Measurements from ENCODE around the gene HTD2.
A peak's percentile ranks its signal among the peaks of the same experiment; 100 is the strongest.

Gene HTD2

GRCh38 chr3:58296843-58297242, 9.5 kb upstream of the HTD2 start:
- H3K79me2 ChIP-seq (ENCODE audit: low read length) = no peaks in the 10 kb centered on the region
- H3K36me3 ChIP-seq (replicated peaks; ENCODE audit: low read depth, low read length) = peaks cover 18% of the 10 kb centered on the region
- no peak for TF ChIP-seq EZH2phosphoT487 (IDR thresholded peaks at IDR 0.05; ENCODE audit: low read depth)
- TF ChIP-seq, protein P1, sequence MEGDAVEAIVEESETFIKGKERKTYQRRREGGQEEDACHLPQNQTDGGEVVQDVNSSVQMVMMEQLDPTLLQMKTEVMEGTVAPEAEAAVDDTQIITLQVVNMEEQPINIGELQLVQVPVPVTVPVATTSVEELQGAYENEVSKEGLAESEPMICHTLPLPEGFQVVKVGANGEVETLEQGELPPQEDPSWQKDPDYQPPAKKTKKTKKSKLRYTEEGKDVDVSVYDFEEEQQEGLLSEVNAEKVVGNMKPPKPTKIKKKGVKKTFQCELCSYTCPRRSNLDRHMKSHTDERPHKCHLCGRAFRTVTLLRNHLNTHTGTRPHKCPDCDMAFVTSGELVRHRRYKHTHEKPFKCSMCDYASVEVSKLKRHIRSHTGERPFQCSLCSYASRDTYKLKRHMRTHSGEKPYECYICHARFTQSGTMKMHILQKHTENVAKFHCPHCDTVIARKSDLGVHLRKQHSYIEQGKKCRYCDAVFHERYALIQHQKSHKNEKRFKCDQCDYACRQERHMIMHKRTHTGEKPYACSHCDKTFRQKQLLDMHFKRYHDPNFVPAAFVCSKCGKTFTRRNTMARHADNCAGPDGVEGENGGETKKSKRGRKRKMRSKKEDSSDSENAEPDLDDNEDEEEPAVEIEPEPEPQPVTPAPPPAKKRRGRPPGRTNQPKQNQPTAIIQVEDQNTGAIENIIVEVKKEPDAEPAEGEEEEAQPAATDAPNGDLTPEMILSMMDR (IDR thresholded peaks at IDR 0.05; ENCODE audit: low read depth, low read length) = no peak
- no peak overlapping the region for H3K4me2 ChIP-seq (ENCODE audit: low read length)
- H2AFZ ChIP-seq (ENCODE audit: low read depth, low read length) = no peak overlapping the region
- H4K20me1 ChIP-seq (ENCODE audit: insufficient read depth, low read length) = no peaks in the 10 kb centered on the region
- H3K27ac ChIP-seq (ENCODE audit: low read length) = no peak overlapping the region
- H3K27me3 ChIP-seq (ENCODE audit: low read depth, low read length) = peaks cover 10% of the 10 kb centered on the region; the same call in 1 of the 2 replicates
- H3K9me3 ChIP-seq (ENCODE audit: insufficient read depth, low read length) = no peaks in the 10 kb centered on the region; the same call in 1 of the 2 replicates
- no peak overlapping the region for H3K4me3 ChIP-seq (ENCODE audit: low read length)
- H3K4me1 ChIP-seq (ENCODE audit: low read length) = no peaks in the 10 kb centered on the region
- H3K9ac ChIP-seq (ENCODE audit: low read length) = no peak overlapping the region

DNA sequence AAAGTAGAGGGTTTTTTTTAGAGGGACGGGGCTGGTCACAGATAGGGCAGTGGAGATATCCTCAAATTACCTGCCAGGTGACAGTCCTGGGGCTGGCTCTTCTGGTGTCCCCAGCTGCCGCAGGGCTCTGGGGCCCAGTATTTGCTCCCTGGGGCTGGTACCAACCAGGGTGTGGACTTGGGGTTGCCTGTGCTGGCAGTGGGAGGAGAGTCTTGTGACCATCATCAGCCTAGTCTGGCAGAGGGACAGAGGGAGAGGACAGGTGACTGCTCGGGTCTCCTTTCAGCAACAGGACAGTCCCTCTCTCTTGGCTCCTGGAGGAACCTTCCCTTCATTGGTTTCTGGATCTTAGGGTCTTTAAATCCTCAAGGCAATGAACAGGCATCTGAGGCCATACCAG, 8.1 kb upstream of the HTD2 start:
- no peak overlapping the region for H3K27ac ChIP-seq (ENCODE audit: low read length)
- H3K4me1 ChIP-seq (ENCODE audit: low read length) = no peaks in the 10 kb centered on the region
- H4K20me1 ChIP-seq (ENCODE audit: insufficient read depth, low read length) = no peaks in the 10 kb centered on the region
- no peaks in the 10 kb centered on the region for H3K79me2 ChIP-seq (ENCODE audit: low read length)
- no peak overlapping the region for H3K4me2 ChIP-seq (ENCODE audit: low read length)
- peaks cover 16% of the 10 kb centered on the region; the same call in 1 of the 2 replicates for H3K27me3 ChIP-seq (ENCODE audit: low read depth, low read length)
- no peak overlapping the region for H3K4me3 ChIP-seq (ENCODE audit: low read length)
- no peaks in the 10 kb centered on the region; the same call in 1 of the 2 replicates for H3K9me3 ChIP-seq (ENCODE audit: insufficient read depth, low read length)
- no peak overlapping the region for H3K9ac ChIP-seq (ENCODE audit: low read length)
- TF ChIP-seq EZH2phosphoT487 (IDR thresholded peaks at IDR 0.05; ENCODE audit: low read depth) = no peak
- TF ChIP-seq, protein P1 (IDR thresholded peaks at IDR 0.05; ENCODE audit: low read depth, low read length) = no peak
- H3K36me3 ChIP-seq (replicated peaks; ENCODE audit: low read depth, low read length) = peaks cover 13% of the 10 kb centered on the region
- no peak overlapping the region for H2AFZ ChIP-seq (ENCODE audit: low read depth, low read length)

GRCh38 chr3:58299075-58299474, 7.2 kb upstream of the HTD2 start:
- TF ChIP-seq, protein P1 (IDR thresholded peaks at IDR 0.05; ENCODE audit: low read depth, low read length) = no peak
- TF ChIP-seq EZH2phosphoT487 (IDR thresholded peaks at IDR 0.05; ENCODE audit: low read depth) = no peak
- no peaks in the 10 kb centered on the region for H3K79me2 ChIP-seq (ENCODE audit: low read length)
- H3K4me3 ChIP-seq (ENCODE audit: low read length) = no peak overlapping the region
- H3K4me1 ChIP-seq (ENCODE audit: low read length) = no peaks in the 10 kb centered on the region
- no peak overlapping the region for H3K27ac ChIP-seq (ENCODE audit: low read length)
- H4K20me1 ChIP-seq (ENCODE audit: insufficient read depth, low read length) = no peaks in the 10 kb centered on the region
- H3K27me3 ChIP-seq (ENCODE audit: low read depth, low read length) = peaks cover 16% of the 10 kb centered on the region; the same call in 1 of the 2 replicates
- H3K9me3 ChIP-seq (ENCODE audit: insufficient read depth, low read length) = no peaks in the 10 kb centered on the region; the same call in 1 of the 2 replicates
- no peak overlapping the region for H3K9ac ChIP-seq (ENCODE audit: low read length)
- H3K4me2 ChIP-seq (ENCODE audit: low read length) = no peak overlapping the region
- no peak overlapping the region for H2AFZ ChIP-seq (ENCODE audit: low read depth, low read length)
- peaks cover 6% of the 10 kb centered on the region for H3K36me3 ChIP-seq (replicated peaks; ENCODE audit: low read depth, low read length)

DNA sequence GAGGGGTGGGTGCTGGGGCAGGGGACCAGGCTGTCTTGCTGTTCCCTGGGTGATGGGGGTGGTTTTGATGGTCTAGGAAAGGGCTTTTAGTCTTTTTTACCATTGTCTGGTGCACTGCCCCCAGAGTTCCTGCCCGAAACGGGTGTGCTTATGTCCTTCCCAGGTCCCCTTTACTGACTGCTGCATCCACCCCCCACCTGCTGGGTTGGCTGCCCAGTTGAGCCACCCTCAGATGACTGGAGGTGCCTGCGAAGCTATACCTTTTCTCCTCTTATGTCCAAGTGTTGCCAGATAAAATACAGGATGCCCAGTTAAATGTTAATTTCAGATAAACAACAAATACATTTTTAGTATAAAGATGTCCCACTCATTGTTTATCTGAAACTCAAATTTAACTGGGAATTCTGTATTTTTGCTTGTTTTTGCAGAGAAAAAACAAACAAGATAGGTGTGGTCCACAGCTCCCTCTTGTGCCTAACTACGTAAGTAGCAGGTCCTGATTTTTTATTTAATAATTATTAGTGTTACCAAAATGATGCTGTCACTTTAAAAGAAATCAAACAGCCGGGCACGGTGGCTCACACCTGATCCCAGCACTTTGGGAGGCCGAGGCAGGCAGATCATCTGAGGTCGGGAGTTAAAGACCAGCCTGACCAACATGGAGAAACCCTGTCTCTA, 6.3 kb upstream of the HTD2 start:
- no peaks in the 10 kb centered on the region for H4K20me1 ChIP-seq (ENCODE audit: insufficient read depth, low read length)
- no peak for TF ChIP-seq EZH2phosphoT487 (IDR thresholded peaks at IDR 0.05; ENCODE audit: low read depth)
- TF ChIP-seq, protein P1 (IDR thresholded peaks at IDR 0.05; ENCODE audit: low read depth, low read length) = peak; percentile 87
- no peak overlapping the region for H3K9ac ChIP-seq (ENCODE audit: low read length)
- H3K4me2 ChIP-seq (ENCODE audit: low read length) = no peak overlapping the region
- no peak overlapping the region for H2AFZ ChIP-seq (ENCODE audit: low read depth, low read length)
- no peaks in the 10 kb centered on the region for H3K4me1 ChIP-seq (ENCODE audit: low read length)
- no peaks in the 10 kb centered on the region; the same call in 1 of the 2 replicates for H3K9me3 ChIP-seq (ENCODE audit: insufficient read depth, low read length)
- peaks cover 16% of the 10 kb centered on the region; the same call in 1 of the 2 replicates for H3K27me3 ChIP-seq (ENCODE audit: low read depth, low read length)
- H3K79me2 ChIP-seq (ENCODE audit: low read length) = no peaks in the 10 kb centered on the region
- H3K27ac ChIP-seq (ENCODE audit: low read length) = no peak overlapping the region
- H3K4me3 ChIP-seq (ENCODE audit: low read length) = no peak overlapping the region
- H3K36me3 ChIP-seq (replicated peaks; ENCODE audit: low read depth, low read length) = peaks cover 3% of the 10 kb centered on the region
